ENCODE data around the gene NELL1.

DNA sequence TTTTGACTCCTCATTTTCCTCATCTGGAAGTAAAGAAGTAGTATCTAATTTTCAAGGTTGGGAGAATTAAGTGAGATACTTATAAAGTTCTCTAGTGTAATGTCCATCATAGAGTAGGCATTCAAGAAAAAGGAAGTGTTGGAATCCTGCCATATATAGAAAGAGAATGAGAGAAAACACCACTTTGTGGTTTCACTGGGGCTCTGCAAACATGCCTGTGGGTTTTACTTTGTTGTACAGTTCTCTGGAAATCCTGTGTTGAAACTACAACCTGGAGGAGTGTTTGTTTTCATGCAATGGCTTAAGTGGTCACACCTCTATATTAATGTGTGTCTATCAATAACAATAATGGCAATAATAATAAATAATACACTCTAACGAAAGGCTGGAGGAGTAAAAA, 741.7 kb downstream of the NELL1 start:
- TF ChIP-seq, protein P1, sequence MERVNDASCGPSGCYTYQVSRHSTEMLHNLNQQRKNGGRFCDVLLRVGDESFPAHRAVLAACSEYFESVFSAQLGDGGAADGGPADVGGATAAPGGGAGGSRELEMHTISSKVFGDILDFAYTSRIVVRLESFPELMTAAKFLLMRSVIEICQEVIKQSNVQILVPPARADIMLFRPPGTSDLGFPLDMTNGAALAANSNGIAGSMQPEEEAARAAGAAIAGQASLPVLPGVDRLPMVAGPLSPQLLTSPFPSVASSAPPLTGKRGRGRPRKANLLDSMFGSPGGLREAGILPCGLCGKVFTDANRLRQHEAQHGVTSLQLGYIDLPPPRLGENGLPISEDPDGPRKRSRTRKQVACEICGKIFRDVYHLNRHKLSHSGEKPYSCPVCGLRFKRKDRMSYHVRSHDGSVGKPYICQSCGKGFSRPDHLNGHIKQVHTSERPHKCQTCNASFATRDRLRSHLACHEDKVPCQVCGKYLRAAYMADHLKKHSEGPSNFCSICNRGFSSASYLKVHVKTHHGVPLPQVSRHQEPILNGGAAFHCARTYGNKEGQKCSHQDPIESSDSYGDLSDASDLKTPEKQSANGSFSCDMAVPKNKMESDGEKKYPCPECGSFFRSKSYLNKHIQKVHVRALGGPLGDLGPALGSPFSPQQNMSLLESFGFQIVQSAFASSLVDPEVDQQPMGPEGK (CRISPR knock-in tag; IDR thresholded peaks at IDR 0.05; ENCODE audit: borderline replicate concordance), result no peak
- TF ChIP-seq ARNTL (CRISPR knock-in tag; IDR thresholded peaks at IDR 0.05; ENCODE audit: borderline replicate concordance, low read depth) (no peak), OSR1 (CRISPR knock-in tag; IDR thresholded peaks at IDR 0.05) (no peak), ZNF565 (CRISPR knock-in tag; conservative IDR thresholded peaks at IDR 0.05; ENCODE audit: low read depth) (no peak), PPARA (CRISPR knock-in tag; IDR thresholded peaks at IDR 0.05; ENCODE audit: borderline replicate concordance) (no peak), ESRRG (CRISPR knock-in tag; IDR thresholded peaks at IDR 0.05) (no peak), CSDC2 (CRISPR knock-in tag; IDR thresholded peaks at IDR 0.05) (no peak), TOX (CRISPR knock-in tag; IDR thresholded peaks at IDR 0.05; ENCODE audit: borderline replicate concordance) (no peak), ZFP3 (CRISPR knock-in tag; IDR thresholded peaks at IDR 0.05) (no peak), ZNF70 (CRISPR knock-in tag; IDR thresholded peaks at IDR 0.05) (no peak), ZC3H10 (CRISPR knock-in tag; IDR thresholded peaks at IDR 0.05) (no peak), ZFP30 (CRISPR knock-in tag; IDR thresholded peaks at IDR 0.05) (no peak)
- TF ChIP-seq, protein P2, sequence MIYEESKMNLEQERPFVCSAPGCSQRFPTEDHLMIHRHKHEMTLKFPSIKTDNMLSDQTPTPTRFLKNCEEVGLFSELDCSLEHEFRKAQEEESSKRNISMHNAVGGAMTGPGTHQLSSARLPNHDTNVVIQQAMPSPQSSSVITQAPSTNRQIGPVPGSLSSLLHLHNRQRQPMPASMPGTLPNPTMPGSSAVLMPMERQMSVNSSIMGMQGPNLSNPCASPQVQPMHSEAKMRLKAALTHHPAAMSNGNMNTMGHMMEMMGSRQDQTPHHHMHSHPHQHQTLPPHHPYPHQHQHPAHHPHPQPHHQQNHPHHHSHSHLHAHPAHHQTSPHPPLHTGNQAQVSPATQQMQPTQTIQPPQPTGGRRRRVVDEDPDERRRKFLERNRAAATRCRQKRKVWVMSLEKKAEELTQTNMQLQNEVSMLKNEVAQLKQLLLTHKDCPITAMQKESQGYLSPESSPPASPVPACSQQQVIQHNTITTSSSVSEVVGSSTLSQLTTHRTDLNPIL (CRISPR knock-in tag; IDR thresholded peaks at IDR 0.05; ENCODE audit: low read depth), result no peak

Measured in SK-N-SH treated with all-trans-retinoic acid at 6 μM for 48 hours (cell line).